Heart left ventricle (tissue), 13 donors: ENCODE results near the gene RTBDN.

Experiments used
- CTCF ChIP-seq, 12 donors: fragments of 200-600 bp; sonication (generic) in 4 of 12; IDR thresholded peaks; one replicate each; pipeline versions ENCODE4 v1.5.0 to v1.8.0; 2018 to 2022; ENCODE audit warnings: antibody characterized with exemption in 12 of 12, mild to moderate bottlenecking in 5 of 12
- POLR2A ChIP-seq, 2 donors: fragments of 450-650 bp; IDR thresholded peaks; one replicate each; pipeline ENCODE4 v1.6.1; 2017; ENCODE audit warnings: antibody characterized with exemption in 2 of 2, mild to moderate bottlenecking in 2 of 2, moderate library complexity in 2 of 2
- donor health status: ischemic (EF 13 %, LVEDD 7.1; RV severe dilation, severe dysfunction).
- donor health status: DM: no; HTN: yes; CAD: no.
- donor health status: DM: no; HTN: no; CAD: no.
- donor health status: ischemic (EF 25% LVEDD 6.9; RV normal size, moderate dysfunction).
- donor health status: ischemic (EF 25% LVEDD 5.7; RV mildly dilated, moderate dysfunction).
- donor health status: ischemic (EF 35%, LVEDD 5.7; RV mildly dilated, moderate dysfunction).
- donor health status: nonischemic (EF 11% LVEDD 7.7; RV severe dilation, severe dysfunction).
- donor health status: DM: yes; HTN: yes; CAD: no.
- donor health status: PGD.
- donor health status: ischemic (EF 29% LVEDD 5.4; RV normal size, mild dysfunction).
- donor health status: nonischemic (EF 23%, LVEDD 6.1; RV moderate dilation, normal function).

GRCh38 chr19:12825254-12826131 lies 8.9 kb downstream of the RTBDN start:
- TF ChIP-seq CTCF (IDR thresholded peaks at IDR 0.05) (peak in 5 of 12 donors; percentile 6 to 39 (median 29)), POLR2A (IDR thresholded peaks at IDR 0.05) (no peak)
